ENCODE data around the gene TMEM54.
"Not testable (repeated sequence)": the region's sequence is repeated elsewhere in the genome, so short reads cannot be mapped to it uniquely, and the experiment has no call there.

TMEM54 gene

GRCh38 chr1:32927441-32927840 is 26.3 kb upstream of the TMEM54 start:
- Mint-ChIP-seq H3K36me3 (no peaks in the 10 kb centered on the region), H3K27me3 (peaks cover 39% of the 10 kb centered on the region), H3K27ac (no peak overlapping the region), H3K9me3 (no peaks in the 10 kb centered on the region), H3K4me3 (no peak overlapping the region), H3K4me1 (peaks cover 22% of the 10 kb centered on the region)

DNA sequence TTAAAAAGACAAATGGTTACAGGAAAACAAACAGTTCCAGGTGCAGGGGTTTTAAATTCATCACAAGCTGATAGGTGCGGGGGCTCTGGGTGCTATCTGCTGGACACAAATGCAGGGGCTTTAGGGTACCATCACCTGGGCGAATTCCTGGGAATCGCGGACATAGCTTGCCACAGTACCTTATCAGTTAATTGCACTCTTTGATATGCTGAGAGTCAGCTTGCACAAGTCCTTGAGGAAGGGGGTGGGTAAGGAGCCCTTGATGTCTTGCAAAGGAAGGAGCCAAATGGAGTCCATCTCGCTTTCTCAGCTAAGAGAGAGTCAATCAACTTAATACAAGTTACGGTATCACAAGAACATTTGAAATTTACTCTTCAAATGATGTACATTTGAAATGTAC is 25.4 kb upstream of the TMEM54 start:
- H3K27ac Mint-ChIP-seq, result no peak overlapping the region
- H3K9me3 Mint-ChIP-seq, result no peaks in the 10 kb centered on the region
- no peak overlapping the region for H3K4me3 Mint-ChIP-seq
- no peaks in the 10 kb centered on the region for H3K36me3 Mint-ChIP-seq
- H3K4me1 Mint-ChIP-seq, result peaks cover 22% of the 10 kb centered on the region
- H3K27me3 Mint-ChIP-seq, result peaks cover 44% of the 10 kb centered on the region

GRCh38 chr1:32925403-32926162 is 24.4 kb upstream of the TMEM54 start:
- Mint-ChIP-seq H3K4me1 (peaks cover 22% of the 10 kb centered on the region), H3K9me3 (no peaks in the 10 kb centered on the region), H3K27ac (no peak overlapping the region), H3K27me3 (peaks cover 49% of the 10 kb centered on the region), H3K36me3 (no peaks in the 10 kb centered on the region), H3K4me3 (peak overlapping the region; percentile 56)

GRCh38 chr1:32924881-32925344 is 23.7 kb upstream of the TMEM54 start:
- Mint-ChIP-seq H3K4me1 (peaks cover 22% of the 10 kb centered on the region), H3K27ac (no peak overlapping the region), H3K9me3 (no peaks in the 10 kb centered on the region), H3K27me3 (peaks cover 52% of the 10 kb centered on the region), H3K4me3 (peak overlapping the region; percentile 56), H3K36me3 (no peaks in the 10 kb centered on the region)

- H3K4me1 Mint-ChIP-seq, result peaks cover 22% of the 10 kb centered on the region
- H3K36me3 Mint-ChIP-seq, result no peaks in the 10 kb centered on the region
- H3K4me3 Mint-ChIP-seq, result no peak overlapping the region
- no peak overlapping the region for H3K27ac Mint-ChIP-seq
- peaks cover 50% of the 10 kb centered on the region for H3K27me3 Mint-ChIP-seq
- H3K9me3 Mint-ChIP-seq, result no peaks in the 10 kb centered on the region
These were observed 19.6 kb upstream of the TMEM54 start for GRCh38 chr1:32920833-32921232.

GRCh38 chr1:32919811-32920733 is 18.9 kb upstream of the TMEM54 start:
- peaks cover 43% of the 10 kb centered on the region for H3K27me3 Mint-ChIP-seq

DNA sequence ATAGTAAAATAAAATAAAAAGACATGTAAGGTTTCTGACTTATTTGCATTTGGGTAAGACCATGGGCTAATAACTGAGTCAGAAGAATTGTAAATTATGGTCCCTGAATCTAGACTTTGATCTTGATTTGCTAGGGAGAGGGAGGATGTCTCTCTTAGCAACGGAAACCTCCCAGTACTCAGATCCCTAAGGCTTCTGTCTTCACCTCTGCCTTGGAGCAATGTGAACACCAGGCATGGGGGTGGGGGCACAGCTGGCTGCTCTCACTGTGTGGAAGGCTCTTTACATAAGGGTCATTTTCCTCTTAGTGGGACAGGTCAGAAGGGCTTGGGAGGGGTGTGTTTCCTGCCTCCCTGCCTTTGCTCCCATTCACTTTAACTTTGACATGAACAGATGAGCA is 17.0 kb upstream of the TMEM54 start:
- H3K4me1 Mint-ChIP-seq, result no peaks in the 10 kb centered on the region
- H3K27ac Mint-ChIP-seq, result no peak overlapping the region
- H3K27me3 Mint-ChIP-seq, result peaks cover 28% of the 10 kb centered on the region
- H3K4me3 Mint-ChIP-seq, result no peak overlapping the region
- H3K9me3 Mint-ChIP-seq, result no peaks in the 10 kb centered on the region
- H3K36me3 Mint-ChIP-seq, result no peaks in the 10 kb centered on the region

More at GRCh38 chr1:32919811-32920733, 18.9 kb upstream of the TMEM54 start:
- Mint-ChIP-seq H3K36me3 (no peaks in the 10 kb centered on the region), H3K4me3 (no peak overlapping the region), H3K4me1 (peaks cover 15% of the 10 kb centered on the region), H3K9me3 (no peaks in the 10 kb centered on the region), H3K27ac (no peak overlapping the region)

GRCh38 chr1:32917521-32917920 is 16.3 kb upstream of the TMEM54 start:
- H3K9me3 Mint-ChIP-seq, result no peaks in the 10 kb centered on the region
- H3K27me3 Mint-ChIP-seq, result peaks cover 22% of the 10 kb centered on the region
- H3K27ac Mint-ChIP-seq, result peak overlapping the region; percentile 27
- H3K4me1 Mint-ChIP-seq, result no peaks in the 10 kb centered on the region
- H3K36me3 Mint-ChIP-seq, result no peaks in the 10 kb centered on the region
- H3K4me3 Mint-ChIP-seq, result no peak overlapping the region

DNA sequence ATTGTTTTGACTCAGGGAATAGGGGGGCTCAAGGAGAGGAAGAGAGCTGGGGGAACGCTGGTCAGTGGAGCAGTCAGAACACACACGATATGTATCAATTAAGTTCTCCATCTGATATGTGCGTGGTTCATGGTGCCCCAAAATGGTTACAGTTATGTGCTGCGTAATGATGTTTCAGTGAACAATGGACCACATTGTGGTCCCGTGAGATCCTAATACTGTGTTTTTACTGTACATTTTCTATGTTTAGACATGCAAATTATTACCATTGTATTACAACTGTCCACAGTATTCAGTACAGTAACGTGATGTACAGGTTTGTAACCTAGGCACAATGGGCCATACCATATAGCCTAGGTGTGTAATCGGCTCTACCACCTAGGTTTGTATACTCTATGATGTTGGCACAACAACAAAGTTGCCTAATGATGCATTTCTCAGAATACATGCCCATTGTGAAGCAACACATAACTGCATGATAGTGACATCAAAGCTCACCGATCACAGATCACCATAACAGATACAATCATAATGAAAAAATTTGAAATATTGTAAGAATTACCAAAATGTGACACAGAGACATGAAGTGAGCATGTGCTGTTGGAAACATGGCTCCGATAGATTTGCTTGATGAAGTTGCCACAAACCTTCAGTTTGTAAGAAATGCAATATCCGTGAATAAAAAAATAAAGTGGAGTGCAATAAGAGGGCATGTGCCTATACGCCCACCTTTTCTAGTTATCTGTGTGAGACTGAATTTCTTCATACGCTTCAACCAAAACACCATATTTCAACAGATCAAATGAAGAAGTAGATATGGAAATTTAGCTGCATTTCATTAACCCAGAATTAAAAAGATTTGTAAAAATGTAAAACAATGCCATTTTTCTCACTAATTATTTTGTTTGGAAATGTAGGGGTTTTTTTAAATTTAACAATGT is 14.8 kb upstream of the TMEM54 start:
- no peaks in the 10 kb centered on the region for H3K4me1 Mint-ChIP-seq
- H3K9me3 Mint-ChIP-seq, result no peaks in the 10 kb centered on the region
- H3K27ac Mint-ChIP-seq, result no peak overlapping the region
- H3K27me3 Mint-ChIP-seq, result peaks cover 14% of the 10 kb centered on the region
- H3K4me3 Mint-ChIP-seq, result no peak overlapping the region
- H3K36me3 Mint-ChIP-seq, result no peaks in the 10 kb centered on the region

GRCh38 chr1:32910319-32910718 is 9.1 kb upstream of the TMEM54 start:
- no peak overlapping the region for H3K4me3 Mint-ChIP-seq
- H3K9me3 Mint-ChIP-seq, result no peaks in the 10 kb centered on the region
- H3K27ac Mint-ChIP-seq, result no peak overlapping the region
- no peaks in the 10 kb centered on the region for H3K4me1 Mint-ChIP-seq
- H3K27me3 Mint-ChIP-seq, result no peaks in the 10 kb centered on the region
- no peaks in the 10 kb centered on the region for H3K36me3 Mint-ChIP-seq

GRCh38 chr1:32907435-32907834 is 6.2 kb upstream of the TMEM54 start:
- Mint-ChIP-seq H3K36me3 (no peaks in the 10 kb centered on the region), H3K4me3 (no peak overlapping the region), H3K27me3 (peaks cover 7% of the 10 kb centered on the region), H3K27ac (no peak overlapping the region), H3K4me1 (no peaks in the 10 kb centered on the region), H3K9me3 (no peaks in the 10 kb centered on the region)

DNA sequence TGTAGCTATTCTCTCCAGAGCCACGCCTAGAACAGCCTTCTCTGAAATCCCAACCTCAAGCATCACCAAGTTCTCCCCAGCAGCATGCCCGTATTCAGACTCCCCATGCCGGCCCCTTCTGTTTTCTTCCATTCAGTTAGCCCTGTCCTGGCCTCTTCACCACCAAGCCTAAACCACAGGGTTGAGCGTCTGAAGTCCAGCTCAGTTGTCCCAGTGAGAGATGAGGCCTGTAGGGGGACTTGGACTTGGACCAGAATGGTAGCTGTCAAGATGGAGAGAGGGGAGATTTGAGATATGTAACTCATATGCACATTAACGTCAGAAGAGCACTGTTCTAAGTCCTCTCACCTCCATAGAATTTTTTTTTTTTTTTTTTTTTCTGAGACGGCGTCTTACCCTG is 5.5 kb upstream of the TMEM54 start:
- Mint-ChIP-seq H3K27me3 (peaks cover 10% of the 10 kb centered on the region), H3K36me3 (no peaks in the 10 kb centered on the region), H3K27ac (no peak overlapping the region), H3K9me3 (no peaks in the 10 kb centered on the region), H3K4me3 (no peak overlapping the region), H3K4me1 (peaks cover 4% of the 10 kb centered on the region)

- not testable (repeated sequence) for H3K36me3 Mint-ChIP-seq, H3K4me3 Mint-ChIP-seq, H3K9me3 Mint-ChIP-seq, H3K27ac Mint-ChIP-seq, H3K4me1 Mint-ChIP-seq
- H3K27me3 Mint-ChIP-seq, result peaks cover 13% of the 10 kb centered on the region
These were observed 4.4 kb upstream of the TMEM54 start for GRCh38 chr1:32905588-32905987.

GRCh38 chr1:32904797-32905196 is 3.6 kb upstream of the TMEM54 start:
- Mint-ChIP-seq H3K27me3 (peaks cover 16% of the 10 kb centered on the region), H3K4me3 (no peak overlapping the region), H3K36me3 (no peaks in the 10 kb centered on the region), H3K27ac (no peak overlapping the region), H3K9me3 (no peaks in the 10 kb centered on the region), H3K4me1 (peaks cover 9% of the 10 kb centered on the region)

Measured in activated naive CD4-positive, alpha-beta T cell treated with anti-CD3 and anti-CD28 coated beads, Interleukin-2, amount 50 U/mL, for 24 hours (primary cell).